Left lung (tissue), 10 donors: ENCODE measurements around the gene GRID1. TPM values are rescaled to one million over a fixed set of nuclear protein-coding genes. Genes with fewer than 3 reads are reported as not detected.

Source experiments
- ATAC-seq: fragments of 200-7000 bp; cut with Tn5 transposase; one replicate; pipeline ENCODE4 v1.9.1; 2020; ENCODE audit warnings: moderate library complexity
- DNase-seq, 4 donors: peaks; one replicate each; pipeline ENCODE4 v3.0.0-alpha.2; 2013 to 2020
- H3K27ac ChIP-seq, 2 donors: fragments of 200-600 bp; sonication (generic) in 1 of 2; one replicate each; pipeline versions ENCODE4 v1.5.0 to v1.8.0; 2020 to 2021
- H3K27me3 ChIP-seq, 2 donors: fragments of 200-600 bp; sonication (generic) in 1 of 2; one replicate each; pipeline versions ENCODE4 v1.5.0 to v1.8.0; 2020 to 2021
- H3K36me3 ChIP-seq, 2 donors: fragments of 200-600 bp; sonication (generic) in 1 of 2; one replicate each; pipeline versions ENCODE4 v1.5.0 to v1.8.0; 2020 to 2021
- H3K4me1 ChIP-seq, 2 donors: fragments of 200-600 bp; one replicate each; pipeline ENCODE4 v1.8.0; 2021
- H3K4me3 ChIP-seq, 2 donors: fragments of 200-600 bp; sonication (generic) in 1 of 2; one replicate each; pipeline versions ENCODE4 v1.5.0 to v1.8.0; 2020 to 2021; ENCODE audit warnings: mild to moderate bottlenecking in 1 of 2
- H3K9me3 ChIP-seq, 2 donors: fragments of 200-600 bp; sonication (generic) in 1 of 2; one replicate each; pipeline versions ENCODE4 v1.5.0 to v1.8.0; 2020 to 2021
- CTCF ChIP-seq, 2 donors: fragments of 200-600 bp; sonication (generic) in 1 of 2; IDR thresholded peaks; one replicate each; pipeline versions ENCODE4 v1.5.0 to v1.8.0; 2021; ENCODE audit warnings: antibody characterized with exemption in 2 of 2
- intact Hi-C, 2 donors: fragments of 100-400 bp; cut with DNase I; formaldehyde crosslinking; loops; one replicate each; pipeline versions ENCODE4 v1.11.2 to v1.14.2; 2022
- polyA plus RNA-seq, 6 donors: library from polyadenylated mRNA; unstranded; fragments of 120-200 nt; gene quantifications; one replicate each; pipeline ENCODE4 v1.2.1, GENCODE V29; 2013; ENCODE audit not compliant: insufficient read length in 6 of 6
- total RNA-seq, 2 donors: library from RNA; stranded (reverse); fragmentation: NEBNext Ultra II Directional; extraction: Animal tissue kit (Norgen Biotek cat#: 25700); gene quantifications; one replicate each; pipeline ENCODE4 v1.2.1, GENCODE V29; 2021
- donor health status: DM: no; HTN: yes; CAD: no.
- donor health status: DM: no; HTN: no; CAD: no.

The GRID1 gene
- total and polyA plus RNA-seq, 8 donors = 0.81 to 2.6 (median 1.2) TPM

DNA sequence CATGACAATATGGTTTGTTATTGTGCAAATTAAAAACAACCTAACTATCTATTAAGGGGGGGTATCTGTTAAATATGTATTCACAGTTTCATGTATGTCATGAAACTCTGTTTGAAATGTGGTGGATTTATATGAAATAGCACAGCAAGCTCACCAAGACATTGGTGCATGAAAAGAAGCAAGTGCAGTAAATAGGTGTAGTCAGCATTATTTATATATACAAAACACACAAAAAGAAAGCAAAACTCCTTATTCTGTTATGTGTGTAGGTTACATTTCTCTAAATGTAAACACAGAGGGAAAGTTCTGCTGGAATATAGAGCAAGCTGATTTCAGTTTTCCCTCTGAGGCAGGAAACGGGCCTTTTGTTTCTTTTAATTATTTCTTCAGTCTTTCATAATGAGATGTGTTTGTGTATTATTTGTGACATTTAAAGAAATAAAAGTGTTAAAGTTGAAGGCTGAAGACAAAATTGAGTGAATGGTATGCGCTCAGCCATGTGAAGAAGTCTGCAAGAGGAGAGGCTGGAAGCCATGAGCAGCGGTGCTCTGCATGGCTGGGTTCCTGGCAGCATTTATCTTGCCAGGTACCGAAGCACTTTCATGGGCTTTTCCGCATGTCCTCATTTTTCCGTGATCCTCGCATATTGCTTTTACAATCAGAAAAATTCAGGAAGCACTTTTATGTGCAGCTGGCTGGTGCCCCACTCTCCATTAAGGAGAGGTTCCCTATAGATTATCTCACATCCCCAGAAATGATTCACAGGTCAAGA, 38.5 kb downstream of the GRID1 start:
- no peak overlapping the region for H3K27ac ChIP-seq
- no peak overlapping the region for H3K4me3 ChIP-seq
- H3K9me3 ChIP-seq = no peaks in the 10 kb centered on the region
- H3K36me3 ChIP-seq = no peaks in the 10 kb centered on the region
- H3K27me3 ChIP-seq = peaks cover 0 to 3% of the 10 kb centered on the region in 2 donors
- intact Hi-C loops = no loop called here
- no peaks in the 10 kb centered on the region for H3K4me1 ChIP-seq
- no peak for TF ChIP-seq CTCF (IDR thresholded peaks at IDR 0.05)
- DNase-seq (no peak), ATAC-seq (no peak)

DNA sequence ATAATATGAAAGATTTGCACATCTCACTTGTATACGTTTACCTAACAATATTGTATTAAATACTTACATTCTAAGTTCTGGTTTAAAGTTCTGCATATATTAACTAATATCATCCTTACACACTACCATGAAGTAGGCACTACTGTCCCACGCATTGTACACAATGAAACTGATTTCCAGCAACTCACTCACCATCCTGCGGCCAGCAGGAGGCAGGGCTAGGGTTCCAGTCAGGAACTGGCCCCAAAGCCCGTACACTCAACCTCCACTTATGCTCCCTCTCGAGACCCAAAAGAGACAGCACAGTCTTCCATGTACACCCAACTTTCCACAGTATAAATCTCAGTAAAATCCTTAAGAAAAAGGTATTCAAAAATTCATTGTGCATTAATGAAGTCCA, 41.4 kb downstream of the GRID1 start:
- Histone ChIP-seq H3K9me3 (no peaks in the 10 kb centered on the region), H3K4me3 (no peak overlapping the region), H3K4me1 (no peaks in the 10 kb centered on the region), H3K36me3 (no peaks in the 10 kb centered on the region), H3K27ac (no peak overlapping the region), H3K27me3 (peaks cover 0 to 16% of the 10 kb centered on the region in 2 donors)
- TF ChIP-seq CTCF (IDR thresholded peaks at IDR 0.05) = no peak
- no peak for DNase-seq
- intact Hi-C loops = no loop called here
- no peak for ATAC-seq

- no peak for TF ChIP-seq CTCF (IDR thresholded peaks at IDR 0.05)
- Histone ChIP-seq H3K4me3 (no peak overlapping the region), H3K36me3 (no peaks in the 10 kb centered on the region), H3K4me1 (no peaks in the 10 kb centered on the region), H3K27ac (no peak overlapping the region), H3K27me3 (peaks cover 0 to 30% of the 10 kb centered on the region in 2 donors), H3K9me3 (no peaks in the 10 kb centered on the region)
- DNase-seq (peak in 1 of 4 donors; percentile 2), ATAC-seq (no peak)
- intact Hi-C loops = no loop called here
Measured at GRCh38 chr10:86321568-86321967, 45.0 kb downstream of the GRID1 start.

GRCh38 chr10:86319676-86320075, 46.9 kb downstream of the GRID1 start:
- H3K27ac ChIP-seq = no peak overlapping the region
- ATAC-seq = no peak
- H3K9me3 ChIP-seq = no peaks in the 10 kb centered on the region
- no peak overlapping the region for H3K4me3 ChIP-seq
- DNase-seq = no peak
- H3K36me3 ChIP-seq = no peaks in the 10 kb centered on the region
- H3K4me1 ChIP-seq = no peaks in the 10 kb centered on the region
- intact Hi-C loops = no loop called here
- TF ChIP-seq CTCF (IDR thresholded peaks at IDR 0.05) = no peak
- H3K27me3 ChIP-seq = peaks cover 0 to 30% of the 10 kb centered on the region in 2 donors

DNA sequence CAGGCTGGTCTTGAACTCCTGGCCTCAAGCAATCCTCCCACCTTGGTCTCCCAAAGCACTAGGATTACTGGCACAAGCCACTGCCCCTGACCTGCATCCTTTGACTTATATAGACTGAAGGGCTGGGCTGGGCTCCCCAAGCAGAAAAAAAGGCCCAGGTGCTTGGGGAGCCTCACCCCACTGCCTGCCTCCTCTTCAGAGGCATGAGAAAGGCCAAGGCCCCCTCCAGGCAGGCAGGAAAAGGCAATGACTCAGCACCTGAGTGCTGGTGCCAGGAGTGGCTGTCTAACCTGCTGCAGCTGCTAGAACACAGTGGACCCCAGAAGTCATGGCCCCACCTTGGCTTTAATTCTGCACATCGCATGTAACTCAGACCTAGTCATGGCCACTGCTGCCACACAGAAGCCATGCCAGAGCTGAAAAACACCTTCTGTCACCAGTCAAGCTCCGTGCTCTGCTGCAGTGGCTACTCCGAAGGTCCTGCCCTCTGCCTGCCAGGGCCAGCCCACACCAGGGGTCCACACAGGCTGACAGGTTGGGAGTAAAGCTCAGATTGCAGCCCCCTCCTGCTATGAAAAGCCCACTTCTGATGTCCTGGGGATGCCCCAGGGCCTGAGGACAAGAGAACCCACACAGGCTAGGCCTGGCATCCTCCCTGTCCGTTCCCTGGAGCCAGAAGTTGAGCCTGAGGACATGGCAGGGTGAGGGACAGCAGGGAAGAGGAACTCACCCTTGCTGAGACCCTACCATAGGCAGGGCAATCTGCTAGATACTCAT, 48.5 kb downstream of the GRID1 start:
- no peak for ATAC-seq
- no peaks in the 10 kb centered on the region for H3K9me3 ChIP-seq
- H3K36me3 ChIP-seq = no peaks in the 10 kb centered on the region
- H3K27ac ChIP-seq = no peak overlapping the region
- intact Hi-C loops = no loop called here
- H3K27me3 ChIP-seq = peaks cover 0 to 27% of the 10 kb centered on the region in 2 donors
- no peak for DNase-seq
- H3K4me1 ChIP-seq = no peaks in the 10 kb centered on the region
- no peak for TF ChIP-seq CTCF (IDR thresholded peaks at IDR 0.05)
- no peak overlapping the region for H3K4me3 ChIP-seq
